SK-N-MC (cell line): ENCODE results near the gene ERCC4.

Experiments
- EZH2 ChIP-seq: fragments of 200-600 bp; sonication (generic); IDR thresholded peaks from one replicate; pipeline ENCODE4 v1.6.1; 2017; ENCODE audit warnings: antibody characterized with exemption
- FOXP2 ChIP-seq: optimal IDR thresholded peaks from 2 replicates; pipeline ENCODE3; 2011; ENCODE audit warnings: mild to moderate bottlenecking, moderate library complexity; ENCODE audit not compliant: insufficient read depth; ENCODE audit errors: extremely low read length, control extremely low read depth
- POLR2AphosphoS5 ChIP-seq: IDR thresholded peaks from 2 replicates; pipeline ENCODE4 v1.6.1; 2012; ENCODE audit warnings: mild to moderate bottlenecking, low read depth, low read length, borderline replicate concordance

DNA sequence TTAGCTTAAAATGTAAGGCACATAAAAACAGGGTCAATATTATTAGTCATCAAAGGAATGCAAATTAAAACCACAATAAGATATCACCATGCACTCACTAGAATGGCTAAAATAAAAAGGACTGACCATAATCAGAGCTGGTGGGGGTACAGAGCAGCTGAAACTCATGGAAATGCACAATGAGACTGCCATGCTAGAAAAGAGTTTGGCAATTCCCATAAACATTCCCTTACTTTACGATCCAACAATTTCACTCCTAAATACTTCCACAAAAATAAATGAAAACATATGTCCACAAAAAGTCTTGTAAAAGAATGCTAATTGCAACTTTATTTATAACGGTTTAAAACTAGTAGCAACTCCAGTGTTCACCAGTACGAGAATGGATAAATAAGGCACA lies 36.1 kb upstream of the ERCC4 start:
- no peak for TF ChIP-seq EZH2
- TF ChIP-seq POLR2AphosphoS5: no peak; the same call in 1 of the 2 replicates
- TF ChIP-seq FOXP2: no peak
